CD4-positive, alpha-beta T cell treated with Interferon gamma for 1 hour (primary cell): Measurements from ENCODE around the gene OTOF.

Source experiments
- DNase-seq: peaks from one replicate; pipeline ENCODE4 v3.0.0-alpha.2; 2020

The OTOF gene

GRCh38 chr2:26477911-26478253 is at the start of gene OTOF:
TSS of gene OTOF (minus strand) at chr2:26478124.
- no peak for DNase-seq

- DNase-seq = no peak
These were observed 48.7 kb upstream of the OTOF start for GRCh38 chr2:26526589-26526988.

GRCh38 chr2:26526105-26526504 is 48.2 kb upstream of the OTOF start:
- DNase-seq = no peak

GRCh38 chr2:26523750-26524149 is 45.8 kb upstream of the OTOF start:
- no peak for DNase-seq

GRCh38 chr2:26522751-26523171 is 44.8 kb upstream of the OTOF start:
- no peak for DNase-seq

- no peak for DNase-seq
These were observed 44.4 kb upstream of the OTOF start for GRCh38 chr2:26522325-26522724.

- DNase-seq = no peak
These were observed 43.9 kb upstream of the OTOF start for GRCh38 chr2:26521913-26522180.

- no peak for DNase-seq
These were observed 43.4 kb upstream of the OTOF start for GRCh38 chr2:26521054-26521912.

- DNase-seq = no peak
These were observed 42.2 kb upstream of the OTOF start for GRCh38 chr2:26520148-26520449.

- no peak for DNase-seq
These were observed 41.6 kb upstream of the OTOF start for GRCh38 chr2:26519396-26520147.

GRCh38 chr2:26516781-26517180 is 38.9 kb upstream of the OTOF start:
- no peak for DNase-seq

- DNase-seq = no peak
These were observed 38.3 kb upstream of the OTOF start for GRCh38 chr2:26516246-26516645.

- no peak for DNase-seq
These were observed 37.8 kb upstream of the OTOF start for GRCh38 chr2:26515771-26516170.

GRCh38 chr2:26514045-26514444 is 36.1 kb upstream of the OTOF start:
- no peak for DNase-seq

- DNase-seq = no peak
These were observed 35.3 kb upstream of the OTOF start for GRCh38 chr2:26513261-26513660.

GRCh38 chr2:26511466-26511865 is 33.5 kb upstream of the OTOF start:
- no peak for DNase-seq

GRCh38 chr2:26510344-26510973 is 32.5 kb upstream of the OTOF start:
- no peak for DNase-seq

- DNase-seq = no peak
These were observed 31.2 kb upstream of the OTOF start for GRCh38 chr2:26509141-26509540.

- DNase-seq = no peak
These were observed 30.0 kb upstream of the OTOF start for GRCh38 chr2:26507932-26508331.

- DNase-seq = no peak
These were observed 29.2 kb upstream of the OTOF start for GRCh38 chr2:26507088-26507487.

- no peak for DNase-seq
These were observed 28.4 kb upstream of the OTOF start for GRCh38 chr2:26506279-26506678.

GRCh38 chr2:26504002-26504401 is 26.1 kb upstream of the OTOF start:
- no peak for DNase-seq

- DNase-seq = peak; percentile 69
These were observed 25.4 kb upstream of the OTOF start for GRCh38 chr2:26503231-26503880.

- no peak for DNase-seq
These were observed 22.5 kb upstream of the OTOF start for GRCh38 chr2:26500406-26500805.
